ENCODE results near the gene PHLDA3.
A peak's percentile ranks its signal among the peaks of the same experiment; 100 is the strongest.

The PHLDA3 gene

DNA sequence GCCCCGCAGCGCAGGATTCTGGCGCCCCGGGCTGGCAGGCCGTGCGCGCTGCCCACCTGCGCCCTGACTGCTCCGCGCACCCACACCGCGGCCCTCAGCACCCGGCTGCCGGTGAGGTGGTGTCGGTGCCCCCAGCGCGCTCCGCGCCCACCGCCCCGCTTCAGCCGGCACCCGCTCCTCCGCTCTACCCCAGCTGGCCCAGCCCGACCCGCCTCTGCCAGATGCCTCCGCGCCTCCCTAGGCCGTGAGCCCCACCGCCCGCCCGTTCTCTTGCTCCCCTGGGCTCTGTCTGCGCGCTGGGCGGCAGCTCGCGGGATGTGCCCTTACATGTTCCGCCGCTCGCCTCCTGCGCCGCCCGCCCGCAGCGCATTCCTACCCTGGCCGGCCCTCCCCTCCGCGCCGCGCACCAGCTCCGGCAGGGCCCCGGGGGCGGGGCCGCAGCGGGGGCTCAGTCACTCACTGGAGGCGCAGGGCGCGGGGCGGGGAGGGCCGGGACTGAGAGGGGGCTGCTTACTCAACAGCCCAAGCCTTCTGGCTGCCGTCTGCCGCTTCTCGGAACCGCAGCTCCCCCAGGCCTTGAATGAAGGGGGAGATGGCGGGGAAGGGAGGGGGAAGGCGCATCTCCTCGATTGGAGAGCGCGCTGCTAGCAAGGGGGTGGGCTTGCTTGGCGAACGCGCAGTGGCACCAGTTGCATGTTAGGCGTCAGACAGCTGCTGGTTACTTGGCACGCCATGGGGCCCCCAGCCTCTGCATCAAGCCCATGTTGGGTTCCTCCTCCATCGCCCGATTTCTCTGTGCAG, at the start of gene PHLDA3:
Gene PHLDA3 (minus strand): TSS at position 345 of the 801 bp plus-strand sequence. CDS start 402 bp downstream, outside the sequence.
- no peak within 1 kb of the TSS for H3K27ac Mint-ChIP-seq
- H3K27me3 Mint-ChIP-seq, result peaks cover 52% of the 10 kb centered on the region
- H3K4me3 Mint-ChIP-seq, result peak within 1 kb of the TSS; percentile 55
- no peaks in the 10 kb centered on the region for H3K4me1 Mint-ChIP-seq (ENCODE audit: low read depth)
- H3K9me3 Mint-ChIP-seq, result no peaks in the 10 kb centered on the region
- no peaks in the 10 kb centered on the region for H3K36me3 Mint-ChIP-seq (ENCODE audit: low read depth)

- peaks cover 19% of the 10 kb centered on the region for H3K36me3 Mint-ChIP-seq (ENCODE audit: low read depth)
- no peak overlapping the region for H3K27ac Mint-ChIP-seq
- no peaks in the 10 kb centered on the region for H3K9me3 Mint-ChIP-seq
- H3K4me3 Mint-ChIP-seq, result no peak overlapping the region
- no peaks in the 10 kb centered on the region for H3K27me3 Mint-ChIP-seq
- H3K4me1 Mint-ChIP-seq (ENCODE audit: low read depth), result peaks cover 12% of the 10 kb centered on the region
Observed at GRCh38 chr1:201518071-201518470, 49.1 kb upstream of the PHLDA3 start.

DNA sequence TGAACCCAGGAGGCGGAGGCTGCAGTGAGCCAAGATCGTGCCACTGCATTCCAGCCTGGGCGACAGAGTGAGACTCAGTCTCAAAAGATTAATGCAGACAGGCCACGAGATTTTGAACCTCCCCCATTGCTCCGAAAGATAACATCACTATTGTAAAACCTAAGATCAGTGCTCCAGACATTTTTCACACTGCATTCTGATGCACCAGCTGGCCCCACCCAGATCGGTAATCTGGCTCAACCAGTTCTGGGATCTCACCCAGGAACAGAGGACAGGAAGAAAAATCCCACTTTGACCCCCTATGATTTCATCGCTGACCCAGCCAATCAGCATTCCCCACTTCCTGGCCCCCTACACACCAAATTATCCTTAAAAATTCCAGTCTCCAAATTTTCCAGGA, 48.6 kb upstream of the PHLDA3 start:
- Mint-ChIP-seq H3K4me1 (ENCODE audit: low read depth) (peaks cover 12% of the 10 kb centered on the region), H3K4me3 (no peak overlapping the region), H3K27me3 (no peaks in the 10 kb centered on the region), H3K36me3 (ENCODE audit: low read depth) (peaks cover 18% of the 10 kb centered on the region), H3K27ac (no peak overlapping the region), H3K9me3 (no peaks in the 10 kb centered on the region)

- H3K36me3 Mint-ChIP-seq (ENCODE audit: low read depth), result peaks cover 10% of the 10 kb centered on the region
- H3K4me3 Mint-ChIP-seq, result no peak overlapping the region
- no peaks in the 10 kb centered on the region for H3K27me3 Mint-ChIP-seq
- H3K9me3 Mint-ChIP-seq, result no peaks in the 10 kb centered on the region
- H3K4me1 Mint-ChIP-seq (ENCODE audit: low read depth), result peaks cover 12% of the 10 kb centered on the region
- no peak overlapping the region for H3K27ac Mint-ChIP-seq
Observed at GRCh38 chr1:201516511-201517127, 47.6 kb upstream of the PHLDA3 start.

GRCh38 chr1:201515895-201516294, 46.9 kb upstream of the PHLDA3 start:
- Mint-ChIP-seq H3K36me3 (ENCODE audit: low read depth) (peaks cover 10% of the 10 kb centered on the region), H3K9me3 (no peaks in the 10 kb centered on the region), H3K27me3 (no peaks in the 10 kb centered on the region), H3K27ac (no peak overlapping the region), H3K4me3 (no peak overlapping the region), H3K4me1 (ENCODE audit: low read depth) (peaks cover 12% of the 10 kb centered on the region)

- Mint-ChIP-seq H3K27ac (no peak overlapping the region), H3K4me1 (ENCODE audit: low read depth) (peaks cover 12% of the 10 kb centered on the region), H3K36me3 (ENCODE audit: low read depth) (peaks cover 5% of the 10 kb centered on the region), H3K27me3 (no peaks in the 10 kb centered on the region), H3K4me3 (no peak overlapping the region), H3K9me3 (no peaks in the 10 kb centered on the region)
Observed at GRCh38 chr1:201515062-201515750, 46.2 kb upstream of the PHLDA3 start.

- H3K27ac Mint-ChIP-seq, result no peak overlapping the region
- peaks cover 4% of the 10 kb centered on the region for H3K36me3 Mint-ChIP-seq (ENCODE audit: low read depth)
- H3K27me3 Mint-ChIP-seq, result no peaks in the 10 kb centered on the region
- H3K9me3 Mint-ChIP-seq, result no peaks in the 10 kb centered on the region
- peaks cover 12% of the 10 kb centered on the region for H3K4me1 Mint-ChIP-seq (ENCODE audit: low read depth)
- H3K4me3 Mint-ChIP-seq, result no peak overlapping the region
Observed at GRCh38 chr1:201514466-201514865, 45.5 kb upstream of the PHLDA3 start.

GRCh38 chr1:201513498-201514243, 44.7 kb upstream of the PHLDA3 start:
- no peak overlapping the region for H3K27ac Mint-ChIP-seq
- H3K36me3 Mint-ChIP-seq (ENCODE audit: low read depth), result peaks cover 4% of the 10 kb centered on the region
- no peaks in the 10 kb centered on the region for H3K9me3 Mint-ChIP-seq
- no peak overlapping the region for H3K4me3 Mint-ChIP-seq
- no peaks in the 10 kb centered on the region for H3K27me3 Mint-ChIP-seq
- peaks cover 16% of the 10 kb centered on the region for H3K4me1 Mint-ChIP-seq (ENCODE audit: low read depth)

DNA sequence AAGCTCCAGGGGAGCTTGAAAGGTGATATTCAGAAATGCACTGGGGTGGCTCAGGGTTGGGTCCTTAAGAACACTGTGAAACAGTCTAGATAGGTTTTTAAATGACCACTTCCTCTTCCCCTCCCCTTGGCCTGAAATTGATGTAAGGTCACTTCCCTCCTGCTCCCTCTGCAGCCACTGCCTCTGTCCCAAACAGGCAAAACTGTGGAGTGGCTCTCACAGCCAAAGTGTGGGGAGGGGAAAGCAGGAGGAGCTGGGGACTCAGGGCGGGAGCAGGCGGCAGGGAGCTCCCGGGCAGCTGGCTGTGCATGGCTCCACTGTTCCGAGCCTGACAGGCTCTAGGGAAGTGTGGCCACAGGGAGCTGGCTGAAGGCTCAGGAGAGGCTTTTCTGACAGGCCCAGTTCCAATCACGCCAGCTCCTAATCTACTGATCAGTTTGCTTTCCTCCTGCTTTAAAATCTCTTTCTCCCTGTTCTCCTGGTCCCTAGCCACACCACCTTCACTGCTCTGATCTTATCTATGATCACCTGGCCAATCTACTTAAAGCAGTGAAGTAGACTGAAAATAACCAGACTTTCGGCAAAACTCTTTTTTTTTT, 43.1 kb upstream of the PHLDA3 start:
- Mint-ChIP-seq H3K27me3 (no peaks in the 10 kb centered on the region), H3K27ac (no peak overlapping the region), H3K4me3 (no peak overlapping the region), H3K4me1 (ENCODE audit: low read depth) (peaks cover 25% of the 10 kb centered on the region), H3K9me3 (no peaks in the 10 kb centered on the region), H3K36me3 (ENCODE audit: low read depth) (peaks cover 4% of the 10 kb centered on the region)

DNA sequence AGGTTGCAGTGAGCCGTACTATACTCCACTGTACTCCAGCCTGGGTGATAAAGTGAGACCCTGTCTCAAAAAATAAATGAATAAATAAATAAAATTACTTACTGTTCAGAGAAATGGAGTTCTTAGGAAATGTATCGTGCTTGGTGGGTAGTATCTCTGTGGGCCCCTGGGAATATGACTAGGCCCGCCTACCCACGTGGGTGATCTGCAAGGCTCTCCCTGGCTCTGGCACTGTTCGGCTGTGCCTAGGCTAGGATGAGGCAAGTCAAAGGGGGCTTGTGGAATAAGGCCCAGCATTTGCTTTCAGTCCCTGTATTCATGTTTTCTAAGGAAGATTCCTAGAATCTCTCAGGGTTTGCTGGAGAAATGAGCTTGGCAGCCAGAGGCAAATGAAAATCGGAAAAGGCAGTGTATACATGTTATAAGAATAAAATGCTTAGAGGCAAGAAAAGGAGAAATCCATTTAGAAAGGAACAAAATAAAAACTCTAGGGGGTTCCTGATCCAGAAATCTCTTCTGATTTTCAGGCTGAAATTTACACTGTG, 42.5 kb upstream of the PHLDA3 start:
- H3K36me3 Mint-ChIP-seq (ENCODE audit: low read depth), result peaks cover 4% of the 10 kb centered on the region
- H3K27me3 Mint-ChIP-seq, result no peaks in the 10 kb centered on the region
- H3K27ac Mint-ChIP-seq, result no peak overlapping the region
- H3K9me3 Mint-ChIP-seq, result no peaks in the 10 kb centered on the region
- peaks cover 26% of the 10 kb centered on the region for H3K4me1 Mint-ChIP-seq (ENCODE audit: low read depth)
- no peak overlapping the region for H3K4me3 Mint-ChIP-seq

DNA sequence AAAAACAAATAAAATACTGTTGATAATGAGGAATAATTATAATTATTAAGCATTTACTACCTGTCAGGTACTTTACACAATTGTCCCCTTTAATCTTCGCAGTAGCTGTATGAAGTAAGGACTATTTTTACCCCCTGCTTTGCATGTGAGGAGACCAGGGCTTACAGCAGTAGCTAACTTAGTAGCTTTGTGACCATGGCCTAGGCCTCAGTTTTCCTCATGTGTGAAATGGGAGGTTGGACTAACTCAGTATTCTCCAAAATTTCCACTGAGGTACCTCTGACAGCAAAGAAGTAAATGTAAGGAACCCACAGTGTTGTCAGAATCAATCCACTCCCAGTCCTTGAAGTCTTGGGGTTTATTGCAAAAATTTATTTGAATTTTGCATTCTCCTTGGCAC, 41.7 kb upstream of the PHLDA3 start:
- no peak overlapping the region for H3K27ac Mint-ChIP-seq
- peaks cover 4% of the 10 kb centered on the region for H3K36me3 Mint-ChIP-seq (ENCODE audit: low read depth)
- no peaks in the 10 kb centered on the region for H3K27me3 Mint-ChIP-seq
- H3K4me1 Mint-ChIP-seq (ENCODE audit: low read depth), result peaks cover 29% of the 10 kb centered on the region
- H3K4me3 Mint-ChIP-seq, result no peak overlapping the region
- H3K9me3 Mint-ChIP-seq, result no peaks in the 10 kb centered on the region

DNA sequence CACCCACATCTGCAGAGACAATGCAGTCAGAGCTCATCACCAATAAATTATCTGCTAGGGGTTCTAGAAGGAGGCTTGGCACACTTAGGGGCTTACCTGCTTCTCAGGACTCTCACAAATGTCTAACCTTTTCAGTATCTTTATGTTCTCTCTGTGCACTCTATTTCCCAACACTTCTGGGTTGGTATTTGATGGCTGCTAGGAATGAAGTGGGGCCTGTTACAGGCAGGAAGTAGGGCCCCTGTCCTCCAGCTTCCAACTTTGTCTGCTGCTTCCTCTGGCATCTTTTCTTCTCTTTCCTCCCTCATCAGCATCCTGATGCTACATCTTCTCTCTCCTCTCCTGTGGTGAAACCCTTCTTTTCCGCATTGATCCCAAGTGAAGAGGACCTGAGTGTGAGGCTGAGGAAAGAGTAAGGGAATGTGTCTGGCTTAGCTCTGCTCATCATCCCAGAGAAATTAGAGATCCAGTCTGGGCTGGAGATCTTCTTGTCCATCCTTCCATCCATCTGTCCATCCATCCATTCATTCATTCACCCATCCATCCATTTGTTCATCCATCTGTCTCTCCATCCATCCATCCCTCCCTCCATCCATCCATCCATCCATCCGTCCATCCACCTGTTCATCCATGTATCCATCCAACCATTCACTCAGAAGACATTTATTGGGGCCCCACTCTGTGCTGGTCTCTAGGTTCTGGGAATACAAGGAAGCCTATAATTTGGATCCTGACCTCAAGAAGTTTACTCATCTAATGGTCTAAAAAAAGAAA, 40.8 kb upstream of the PHLDA3 start:
- Mint-ChIP-seq H3K27ac (no peak overlapping the region), H3K4me1 (ENCODE audit: low read depth) (peaks cover 29% of the 10 kb centered on the region), H3K9me3 (no peaks in the 10 kb centered on the region), H3K27me3 (no peaks in the 10 kb centered on the region), H3K4me3 (no peak overlapping the region), H3K36me3 (ENCODE audit: low read depth) (peaks cover 4% of the 10 kb centered on the region)

DNA sequence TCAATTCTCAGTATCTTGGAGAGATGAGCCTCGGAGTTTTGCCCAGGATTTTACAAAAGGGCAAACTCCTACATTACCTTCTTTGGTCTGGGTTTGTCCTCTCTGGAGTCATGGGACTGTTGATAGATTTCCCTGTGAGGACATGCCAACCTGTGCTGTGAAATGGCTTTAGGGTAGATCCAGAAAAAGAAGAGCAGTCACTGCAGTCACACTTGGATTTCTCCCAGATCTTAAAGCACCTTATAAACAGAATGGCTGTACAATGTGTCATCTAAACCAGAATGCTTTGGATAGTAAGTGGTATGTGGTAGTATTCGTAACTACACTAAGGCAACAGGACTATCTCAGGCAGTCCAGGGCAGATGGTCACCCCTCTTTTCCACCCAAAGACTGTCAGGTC, 39.8 kb upstream of the PHLDA3 start:
- peaks cover 29% of the 10 kb centered on the region for H3K4me1 Mint-ChIP-seq (ENCODE audit: low read depth)
- H3K27ac Mint-ChIP-seq, result no peak overlapping the region
- no peaks in the 10 kb centered on the region for H3K9me3 Mint-ChIP-seq
- H3K27me3 Mint-ChIP-seq, result no peaks in the 10 kb centered on the region
- H3K36me3 Mint-ChIP-seq (ENCODE audit: low read depth), result no peaks in the 10 kb centered on the region
- no peak overlapping the region for H3K4me3 Mint-ChIP-seq

DNA sequence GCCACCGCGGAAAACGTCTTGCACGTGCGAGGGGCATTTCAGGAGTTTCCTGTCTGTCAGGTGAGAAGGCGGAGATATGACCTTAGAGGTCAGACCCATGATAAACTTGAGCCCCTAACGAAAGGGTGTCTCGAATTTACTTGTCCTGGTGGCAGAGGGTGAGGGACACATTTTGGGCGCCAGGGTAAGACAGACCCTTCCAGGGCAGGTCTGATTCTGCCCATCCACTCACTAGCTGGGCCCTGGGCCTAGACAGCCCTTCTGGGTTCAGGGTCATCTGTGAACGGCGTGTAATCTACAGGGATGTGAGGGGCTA, 38.3 kb upstream of the PHLDA3 start:
- peaks cover 29% of the 10 kb centered on the region for H3K4me1 Mint-ChIP-seq (ENCODE audit: low read depth)
- H3K27ac Mint-ChIP-seq, result peak overlapping the region; percentile 89
- peak overlapping the region; percentile 90 for H3K4me3 Mint-ChIP-seq
- H3K27me3 Mint-ChIP-seq, result no peaks in the 10 kb centered on the region
- no peaks in the 10 kb centered on the region for H3K36me3 Mint-ChIP-seq (ENCODE audit: low read depth)
- no peaks in the 10 kb centered on the region for H3K9me3 Mint-ChIP-seq
